ENCODE data around the gene NANOS3. TPM values are rescaled to one million over a fixed set of nuclear protein-coding genes. Genes with fewer than 3 reads are reported as not detected.

The NANOS3 gene
- total and polyA plus RNA-seq, 5 experiments from 2014 or later = not detected

DNA sequence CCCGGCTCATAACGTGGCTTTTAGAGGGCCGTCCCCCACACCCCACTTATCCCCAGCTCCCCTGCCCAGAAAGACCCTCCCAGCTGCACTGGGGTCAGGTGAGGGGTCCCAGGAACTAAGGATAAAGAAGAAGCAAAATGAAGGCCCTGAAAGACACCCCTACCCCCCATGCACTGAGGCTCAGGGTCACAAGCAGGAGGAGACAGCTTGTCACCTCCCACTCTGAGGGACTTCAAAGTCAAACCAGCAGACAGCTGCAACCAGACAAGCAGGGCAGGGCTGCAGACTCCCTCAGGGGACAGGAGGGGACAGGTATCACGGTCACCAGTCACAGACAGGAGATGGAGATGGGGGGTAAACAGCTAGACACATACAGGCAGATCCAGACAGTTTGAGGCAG, 6.1 kb upstream of the NANOS3 start:
- Mint-ChIP-seq H3K4me3 (peak overlapping the region in 2 of 10 donors; percentile 7 to 29), H3K36me3 (peaks cover 0 to 2% (median 0%) of the 10 kb centered on the region in 3 donors), H3K4me1 (peaks cover 15 to 36% (median 26%) of the 10 kb centered on the region in 4 donors), H3K27ac (peak overlapping the region in 2 of 10 donors; percentile 43 to 49), H3K9me3 (no peaks in the 10 kb centered on the region), H3K27me3 (peaks cover 5 to 34% (median 19%) of the 10 kb centered on the region in 5 donors)
- DNase-seq (no peak), ATAC-seq (no peak)
- POLR2A ChIA-PET = interaction anchor here (1.4 kb wide), 1 partner anchor 182 kb away, joined by 3 read pairs; no protein-coding TSS in a partner anchor

DNA sequence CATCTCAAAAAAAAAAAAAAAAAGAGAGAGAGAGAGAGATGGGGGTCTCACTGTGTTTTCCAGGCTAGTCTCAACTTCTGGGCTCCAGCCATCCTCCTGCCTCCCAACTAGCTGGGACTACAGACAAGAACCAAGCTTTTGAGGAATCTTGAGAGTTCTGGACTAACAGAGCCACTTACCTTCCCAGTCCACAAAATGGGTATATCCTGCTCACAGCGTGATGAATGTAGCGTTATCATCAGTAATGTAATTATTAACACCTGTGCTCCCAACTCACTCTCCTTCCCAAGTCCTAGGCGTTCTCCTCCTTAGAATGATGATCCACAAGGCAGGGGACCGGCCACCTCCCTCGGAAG, 4.6 kb upstream of the NANOS3 start:
- Mint-ChIP-seq H3K4me1 (peaks cover 10 to 27% (median 20%) of the 10 kb centered on the region in 4 donors), H3K4me3 (peak overlapping the region; percentile 62 to 85 (median 77)), H3K36me3 (no peaks in the 10 kb centered on the region), H3K27ac (peak overlapping the region in 1 of 10 donors; percentile 69), H3K27me3 (peaks cover 0 to 27% (median 9%) of the 10 kb centered on the region in 5 donors), H3K9me3 (no peaks in the 10 kb centered on the region)
- no peak for ATAC-seq
- no peak for DNase-seq
- POLR2A ChIA-PET = interaction anchor here (0.6 to 1.2 kb wide), 3 partner anchors 10 to 479 kb away, joined by 3 read pairs; no protein-coding TSS in a partner anchor

DNA sequence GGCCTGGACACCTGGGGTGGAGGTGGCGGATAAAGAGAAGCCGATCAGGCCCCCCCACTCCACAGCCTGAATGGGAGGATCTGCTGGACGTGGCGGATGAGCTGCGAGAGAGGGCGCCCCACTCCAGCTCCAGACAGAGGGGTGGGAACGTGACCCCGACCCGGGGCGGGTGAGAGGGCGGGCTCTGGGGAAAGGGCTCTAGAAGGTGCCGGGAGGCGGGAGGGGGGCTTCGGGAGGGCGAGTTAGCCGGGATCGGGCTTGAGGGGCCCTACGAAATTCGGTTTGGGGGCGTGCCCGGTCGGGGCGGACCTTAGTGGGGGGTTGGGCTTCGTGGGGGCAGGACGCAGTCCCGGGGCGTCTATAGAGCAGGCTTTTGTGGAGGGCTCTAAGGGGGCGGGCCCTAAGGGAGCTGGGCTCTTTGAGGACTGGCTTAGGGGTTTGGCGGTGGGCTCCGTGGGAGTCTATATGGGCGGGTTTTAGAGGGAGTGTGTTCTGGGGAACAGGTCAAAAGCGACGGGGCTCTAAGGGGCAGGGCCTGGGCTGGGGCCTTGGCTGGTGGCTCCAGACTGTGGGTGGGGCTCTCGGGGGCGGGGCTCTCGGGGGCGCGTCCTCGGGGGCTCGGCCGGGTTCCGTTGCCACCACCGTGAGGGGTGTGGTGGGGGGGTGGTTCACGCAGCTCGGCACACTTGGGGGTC, 4.1 kb upstream of the NANOS3 start:
- H3K36me3 Mint-ChIP-seq = no peaks in the 10 kb centered on the region
- peak in 8 of 10 donors; percentile 42 to 71 (median 51) for DNase-seq
- peaks cover 10 to 27% (median 16%) of the 10 kb centered on the region in 4 donors for H3K4me1 Mint-ChIP-seq
- peak overlapping the region in 3 of 10 donors; percentile 63 to 81 (median 71) for H3K27ac Mint-ChIP-seq
- H3K9me3 Mint-ChIP-seq = no peaks in the 10 kb centered on the region
- ATAC-seq = peak; percentile 92 to 93
- peaks cover 0 to 21% (median 4%) of the 10 kb centered on the region in 5 donors for H3K27me3 Mint-ChIP-seq
- H3K4me3 Mint-ChIP-seq = peak overlapping the region; percentile 62 to 85 (median 77)
- POLR2A ChIA-PET = interaction anchor here (0.6 to 1.2 kb wide), 3 partner anchors 10 to 478 kb away, joined by 3 read pairs; no protein-coding TSS in a partner anchor

DNA sequence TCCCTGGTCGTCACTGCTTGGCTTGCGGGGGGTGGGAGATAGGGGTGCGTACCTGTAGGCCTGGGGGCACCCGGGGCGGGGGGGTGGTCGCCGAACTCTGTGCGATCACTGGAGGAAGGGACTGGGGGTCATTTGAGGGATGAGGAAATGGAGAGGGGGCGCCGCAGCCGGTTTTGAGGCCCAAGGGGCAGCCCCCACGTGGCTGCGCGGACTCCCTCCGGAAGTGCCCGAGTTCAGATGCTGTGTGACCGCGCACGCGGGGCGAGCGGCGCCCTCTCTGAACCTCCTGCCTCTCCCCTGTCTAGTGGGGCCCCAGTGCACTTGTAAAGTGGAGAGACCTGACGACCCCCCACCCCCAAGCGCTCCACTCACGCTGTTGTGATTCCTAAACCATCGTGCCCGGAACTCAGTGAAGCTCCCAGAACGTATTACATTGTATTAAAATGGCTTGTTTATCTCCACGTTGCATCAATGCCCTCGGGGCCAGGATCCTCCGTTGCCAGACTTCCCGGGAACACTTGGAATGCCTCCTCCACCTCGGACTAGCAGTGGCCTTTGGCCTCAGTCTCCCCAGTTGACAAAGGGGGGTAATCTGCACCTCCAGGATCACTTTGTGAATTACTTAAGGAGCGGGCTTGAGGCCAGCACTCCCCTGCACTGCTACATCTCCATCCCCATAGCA, 3.0 kb upstream of the NANOS3 start:
- Mint-ChIP-seq H3K4me1 (peaks cover 6 to 22% (median 12%) of the 10 kb centered on the region in 4 donors), H3K36me3 (no peaks in the 10 kb centered on the region), H3K9me3 (no peaks in the 10 kb centered on the region), H3K4me3 (peak overlapping the region in 6 of 10 donors; percentile 15 to 50 (median 30)), H3K27me3 (peaks cover 0 to 18% (median 3%) of the 10 kb centered on the region in 5 donors), H3K27ac (peak overlapping the region in 1 of 10 donors; percentile 65)
- POLR2A ChIA-PET = no interaction called here
- ATAC-seq (no peak), DNase-seq (no peak)

DNA sequence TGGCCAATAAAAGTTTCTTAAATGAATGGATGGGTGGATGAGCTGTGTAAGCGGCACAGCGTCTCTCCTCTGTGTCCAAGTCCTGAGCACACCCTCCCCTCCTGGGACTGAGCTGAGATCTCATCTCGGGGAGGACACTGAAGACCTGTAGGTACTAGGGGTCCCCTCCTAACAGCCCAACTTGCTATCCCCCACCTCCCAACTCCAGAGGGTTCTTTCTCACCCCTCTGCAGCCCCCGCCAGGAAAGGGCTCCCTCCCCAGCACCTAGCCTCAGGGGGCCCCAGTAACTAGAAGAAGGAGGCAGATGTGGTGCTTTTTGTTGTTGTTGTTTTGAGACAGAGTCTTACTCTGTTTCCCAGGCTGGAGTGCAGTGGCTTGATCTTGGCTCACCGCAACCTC, 1.1 kb upstream of the NANOS3 start:
- H3K4me3 Mint-ChIP-seq = no peak overlapping the region
- no peaks in the 10 kb centered on the region for H3K9me3 Mint-ChIP-seq
- H3K27ac Mint-ChIP-seq = no peak overlapping the region
- POLR2A ChIA-PET = interaction anchor here (0.5 kb wide), 1 partner anchor 189 kb away, joined by 5 read pairs; no protein-coding TSS in a partner anchor
- peaks cover 5 to 22% (median 15%) of the 10 kb centered on the region in 4 donors for H3K4me1 Mint-ChIP-seq
- ATAC-seq (no peak), DNase-seq (no peak)
- H3K27me3 Mint-ChIP-seq = peaks cover 0 to 14% (median 0%) of the 10 kb centered on the region in 5 donors
- H3K36me3 Mint-ChIP-seq = no peaks in the 10 kb centered on the region

DNA sequence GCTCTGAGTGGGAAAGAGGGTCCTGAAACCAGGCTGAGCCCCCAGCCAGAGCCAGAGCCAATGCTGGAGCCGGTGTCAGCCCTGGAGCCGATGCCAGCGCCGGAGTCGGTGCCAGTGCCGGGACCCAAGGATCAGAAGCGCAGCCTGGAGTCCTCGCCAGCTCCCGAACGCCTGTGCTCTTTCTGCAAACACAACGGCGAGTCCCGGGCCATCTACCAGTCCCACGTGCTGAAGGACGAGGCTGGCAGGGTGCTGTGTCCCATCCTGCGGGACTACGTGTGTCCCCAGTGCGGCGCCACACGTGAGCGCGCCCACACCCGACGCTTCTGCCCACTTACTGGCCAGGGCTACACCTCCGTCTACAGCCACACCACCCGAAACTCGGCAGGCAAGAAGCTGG, 369 bp downstream of the NANOS3 start:
- no peak for ATAC-seq
- peaks cover 5 to 36% (median 29%) of the 10 kb centered on the region in 4 donors for H3K4me1 Mint-ChIP-seq

DNA sequence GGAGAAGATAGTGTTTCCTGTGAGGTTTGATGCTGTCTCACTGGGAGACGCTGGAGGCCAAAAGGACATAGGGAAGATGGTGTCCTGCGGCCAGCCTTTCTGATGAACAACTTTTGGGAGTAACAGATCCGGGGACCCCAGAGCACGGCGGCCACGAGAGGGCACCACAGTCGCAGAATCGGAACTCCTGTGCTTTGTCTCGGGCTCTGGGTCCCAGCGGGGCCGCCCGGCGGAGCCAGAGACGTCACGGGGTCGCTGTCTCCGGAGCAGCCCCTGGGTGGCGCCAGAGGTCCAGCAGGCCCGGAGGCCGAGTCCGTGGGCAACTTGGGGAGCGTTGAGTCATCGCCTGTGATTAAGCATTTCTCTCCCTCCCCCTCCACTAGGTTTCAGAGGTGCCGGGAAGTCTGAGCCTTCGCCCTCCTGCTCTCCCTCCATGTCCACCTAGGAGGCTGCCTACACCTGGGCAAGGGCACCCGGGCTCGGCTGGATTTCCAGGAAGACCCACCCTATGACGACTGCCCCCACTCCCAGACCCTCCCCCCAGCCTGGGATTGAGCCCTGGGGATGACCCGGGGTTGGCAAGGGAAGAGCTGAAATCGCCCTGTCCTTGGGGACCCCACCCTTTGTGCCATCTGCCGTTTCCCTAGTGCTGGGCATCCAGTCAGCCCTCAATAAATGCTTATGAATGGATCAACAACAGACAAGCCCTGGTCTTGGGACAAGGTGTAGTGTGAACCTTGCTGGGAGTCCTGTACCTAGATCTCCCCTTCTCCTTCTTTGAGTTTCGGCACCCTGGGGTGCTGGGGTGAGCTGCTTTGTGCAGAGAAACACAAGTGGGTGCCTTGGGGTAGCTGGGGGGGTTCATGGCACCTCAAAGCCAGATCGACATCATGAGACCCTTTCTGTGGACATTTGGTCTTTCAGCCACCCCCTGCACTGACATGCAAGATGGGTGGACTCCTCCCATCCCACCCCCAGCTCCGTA, 3.4 kb downstream of the NANOS3 start:
- peaks cover 7 to 46% (median 40%) of the 10 kb centered on the region in 4 donors for H3K4me1 Mint-ChIP-seq
- peak overlapping the region; percentile 47 to 77 (median 67) for H3K4me3 Mint-ChIP-seq
- H3K9me3 Mint-ChIP-seq = no peaks in the 10 kb centered on the region
- peak; percentile 94 for ATAC-seq
- peak; percentile 93 to 98 (median 95) for DNase-seq
- POLR2A ChIA-PET = interaction anchor here (0.6 to 6.6 kb wide), 12 partner anchors 25 to 489 kb away, joined by 3 to 41 read pairs (median 4); partner anchors contain the start of genes IL27RA and MISP3
- peak overlapping the region in 9 of 10 donors; percentile 26 to 81 (median 74) for H3K27ac Mint-ChIP-seq
- no peaks in the 10 kb centered on the region for H3K36me3 Mint-ChIP-seq
- H3K27me3 Mint-ChIP-seq = no peaks in the 10 kb centered on the region

More for the DNA sequence above, 369 bp downstream of the NANOS3 start:
- no peaks in the 10 kb centered on the region for H3K9me3 Mint-ChIP-seq
- POLR2A ChIA-PET = interaction anchor here (6.6 kb wide), 1 partner anchor 155 kb away, joined by 41 read pairs; the partner anchor contains the start of gene IL27RA
- no peak for DNase-seq
- H3K36me3 Mint-ChIP-seq = no peaks in the 10 kb centered on the region
- no peak overlapping the region for H3K4me3 Mint-ChIP-seq
- peaks cover 0 to 9% (median 0%) of the 10 kb centered on the region in 5 donors for H3K27me3 Mint-ChIP-seq
- no peak overlapping the region for H3K27ac Mint-ChIP-seq

DNA sequence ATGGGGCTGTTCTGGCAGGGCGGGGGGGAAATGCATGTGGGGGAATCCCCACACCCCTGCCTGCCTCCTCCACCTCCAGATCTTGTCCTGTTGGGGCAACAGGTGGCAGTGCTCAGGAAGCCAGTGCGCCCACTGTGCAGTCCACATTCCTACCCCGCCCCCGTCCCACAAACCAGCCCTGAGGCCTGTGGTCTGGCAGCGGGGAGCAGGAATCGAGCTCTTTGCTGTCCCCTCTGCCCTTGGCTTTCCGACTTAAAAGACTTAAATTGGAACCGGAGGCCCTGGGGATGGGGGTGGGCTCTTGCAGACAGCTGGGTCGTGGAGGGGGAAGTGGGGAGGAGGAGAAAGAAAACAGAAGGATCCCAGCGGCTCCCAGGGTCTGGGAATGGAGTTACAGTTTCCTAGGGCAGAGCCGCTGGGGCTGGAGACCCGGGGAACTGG, 4.3 kb downstream of the NANOS3 start:
- ATAC-seq (peak in 1 of 2 donors; percentile 14), DNase-seq (peak in 1 of 10 donors; percentile 37)
- H3K4me3 Mint-ChIP-seq = peak overlapping the region in 9 of 10 donors; percentile 32 to 77 (median 71)
- H3K4me1 Mint-ChIP-seq = peaks cover 7 to 48% (median 46%) of the 10 kb centered on the region in 4 donors
- no peaks in the 10 kb centered on the region for H3K9me3 Mint-ChIP-seq
- H3K27ac Mint-ChIP-seq = peak overlapping the region; percentile 11 to 88 (median 76)
- POLR2A ChIA-PET = interaction anchor here (0.7 to 6.6 kb wide), 10 partner anchors 91 to 219 kb away, joined by 3 to 41 read pairs (median 4); partner anchors contain the start of genes IL27RA, MISP3 and RFX1
- no peaks in the 10 kb centered on the region for H3K36me3 Mint-ChIP-seq
- no peaks in the 10 kb centered on the region for H3K27me3 Mint-ChIP-seq

DNA sequence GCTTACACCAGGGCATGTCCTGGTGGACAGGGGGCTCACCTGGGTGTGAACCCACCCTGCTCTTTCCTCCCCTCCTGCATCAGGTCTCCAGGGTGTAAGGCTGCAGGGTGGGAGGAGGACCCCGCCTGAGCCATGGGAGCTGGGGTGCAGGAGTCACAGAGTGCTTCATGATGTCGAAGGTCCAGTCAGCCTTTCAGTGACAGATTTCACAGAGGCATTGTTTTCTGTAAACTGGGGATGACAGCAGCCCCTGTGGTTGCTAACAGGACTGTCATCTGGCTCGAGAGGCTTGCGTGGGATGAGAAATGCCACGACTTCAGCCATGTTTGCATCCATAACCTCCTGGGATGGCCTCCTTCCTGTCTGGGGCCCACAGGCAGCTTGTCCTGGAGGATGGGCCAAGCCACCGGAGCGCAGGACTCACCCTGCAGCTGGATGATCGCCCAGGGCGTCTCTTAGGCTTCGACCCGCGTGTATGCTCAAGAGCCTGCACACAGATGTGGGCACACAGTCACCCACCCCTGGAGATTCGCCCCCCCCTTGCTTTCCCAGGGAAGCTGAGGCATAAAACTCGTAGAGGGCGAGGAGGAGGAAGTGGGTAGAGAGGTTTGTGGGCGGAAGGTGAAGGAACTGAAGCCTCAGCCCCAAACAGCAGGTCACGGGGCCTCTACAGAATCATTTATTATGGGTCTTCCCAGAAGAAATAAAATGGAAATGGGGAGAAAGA, 4.9 kb downstream of the NANOS3 start:
- Mint-ChIP-seq H3K27me3 (no peaks in the 10 kb centered on the region), H3K9me3 (no peaks in the 10 kb centered on the region), H3K36me3 (no peaks in the 10 kb centered on the region), H3K4me1 (peaks cover 7 to 51% (median 49%) of the 10 kb centered on the region in 4 donors), H3K4me3 (peak overlapping the region; percentile 34 to 79 (median 71)), H3K27ac (peak overlapping the region; percentile 59 to 88 (median 78))
- ATAC-seq = peak in 1 of 2 donors; percentile 6
- POLR2A ChIA-PET = interaction anchor here (1.1 to 6.6 kb wide), 10 partner anchors 91 to 257 kb away, joined by 3 to 41 read pairs (median 4); partner anchors contain the start of genes IL27RA and RFX1
- DNase-seq = peak in 3 of 10 donors; percentile 32 to 47 (median 35)

DNA sequence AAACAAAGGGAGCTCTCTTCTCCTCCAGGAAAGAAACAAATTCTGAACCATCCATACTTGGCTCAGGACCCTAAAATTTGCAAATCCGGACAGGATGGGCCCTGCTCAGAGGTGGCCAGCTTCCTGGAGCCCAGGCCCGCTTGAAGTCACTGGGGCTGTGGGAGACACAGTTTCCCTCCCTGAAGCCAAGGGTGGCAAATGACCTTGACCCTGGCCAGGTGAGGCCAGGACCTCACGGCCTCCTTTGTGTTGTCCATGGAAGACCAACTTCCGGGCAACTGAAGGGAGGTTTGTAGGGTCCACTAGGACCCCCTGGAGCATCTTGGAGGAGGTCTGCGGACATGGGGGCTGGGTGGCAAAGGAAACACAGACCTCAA, 5.5 kb downstream of the NANOS3 start:
- H3K27me3 Mint-ChIP-seq = no peaks in the 10 kb centered on the region
- ATAC-seq = no peak
- H3K4me1 Mint-ChIP-seq = peaks cover 7 to 55% (median 50%) of the 10 kb centered on the region in 4 donors
- H3K9me3 Mint-ChIP-seq = no peaks in the 10 kb centered on the region
- no peaks in the 10 kb centered on the region for H3K36me3 Mint-ChIP-seq
- DNase-seq = no peak
- H3K4me3 Mint-ChIP-seq = peak overlapping the region; percentile 34 to 79 (median 71)
- H3K27ac Mint-ChIP-seq = peak overlapping the region; percentile 59 to 88 (median 78)
- POLR2A ChIA-PET = interaction anchor here (1.1 to 6.6 kb wide), 8 partner anchors 90 to 256 kb away, joined by 3 to 41 read pairs (median 5); partner anchors contain the start of genes IL27RA and RFX1

DNA sequence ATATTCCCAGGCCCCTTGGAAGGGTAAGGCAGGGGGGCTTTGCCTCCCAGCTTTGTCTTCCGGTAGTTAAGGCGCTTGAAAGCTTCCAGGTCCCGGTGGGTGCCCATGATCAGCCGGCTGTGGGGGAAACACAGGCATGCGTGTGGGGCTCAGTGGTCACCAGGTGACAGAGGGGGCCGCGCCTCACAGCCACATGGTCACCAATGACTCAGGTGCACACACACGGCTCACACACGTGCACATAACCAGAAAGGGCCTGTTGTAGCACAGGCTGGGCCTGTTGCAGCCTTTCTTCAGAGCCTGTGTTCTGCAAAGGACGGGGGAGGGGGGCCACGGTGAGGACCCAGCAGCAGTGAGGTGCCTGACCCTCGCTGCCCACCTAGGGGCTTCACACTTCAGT, 5.9 kb downstream of the NANOS3 start:
- H3K4me3 Mint-ChIP-seq = peak overlapping the region in 6 of 10 donors; percentile 39 to 79 (median 64)
- no peaks in the 10 kb centered on the region for H3K9me3 Mint-ChIP-seq
- POLR2A ChIA-PET = interaction anchor here (0.6 to 6.6 kb wide), 8 partner anchors 21 to 256 kb away, joined by 3 to 41 read pairs (median 6); partner anchors contain the start of gene IL27RA
- ATAC-seq (no peak), DNase-seq (no peak)
- H3K27me3 Mint-ChIP-seq = no peaks in the 10 kb centered on the region
- H3K36me3 Mint-ChIP-seq = no peaks in the 10 kb centered on the region
- H3K4me1 Mint-ChIP-seq = peaks cover 7 to 59% (median 51%) of the 10 kb centered on the region in 4 donors
- peak overlapping the region in 4 of 10 donors; percentile 53 to 75 (median 64) for H3K27ac Mint-ChIP-seq
